Epithelial cell of proximal tubule (primary cell): ENCODE measurements around the gene ZNF28. TPM values are rescaled to one million over a fixed set of nuclear protein-coding genes. Genes with fewer than 3 reads are reported as not detected.
"Not testable (repeated sequence)": the region's sequence is repeated elsewhere in the genome, so short reads cannot be mapped to it uniquely, and the experiment has no call there.

Experiments used
- DNase-seq: peaks from one replicate; pipeline ENCODE4 v3.0.0-alpha.2; 2011; ENCODE audit warnings: low read depth
- H3K4me3 ChIP-seq: 2 replicates; pipeline ENCODE4 v1.5.1; 2011; ENCODE audit warnings: low read depth, mild to moderate bottlenecking, low read length
- CTCF ChIP-seq: conservative IDR thresholded peaks from 2 replicates; pipeline ENCODE4 v1.5.1; 2012; ENCODE audit warnings: low read depth, mild to moderate bottlenecking, low read length
- total RNA-seq: library from RNA; depleted of rRNA; stranded (reverse); fragments of >200 nt; gene quantifications from 2 replicates; pipeline ENCODE4 v1.2.3, GENCODE V29; 2015

ZNF28 gene
- total RNA-seq, 1 donor from 2014 or later: 10.2 TPM

DNA sequence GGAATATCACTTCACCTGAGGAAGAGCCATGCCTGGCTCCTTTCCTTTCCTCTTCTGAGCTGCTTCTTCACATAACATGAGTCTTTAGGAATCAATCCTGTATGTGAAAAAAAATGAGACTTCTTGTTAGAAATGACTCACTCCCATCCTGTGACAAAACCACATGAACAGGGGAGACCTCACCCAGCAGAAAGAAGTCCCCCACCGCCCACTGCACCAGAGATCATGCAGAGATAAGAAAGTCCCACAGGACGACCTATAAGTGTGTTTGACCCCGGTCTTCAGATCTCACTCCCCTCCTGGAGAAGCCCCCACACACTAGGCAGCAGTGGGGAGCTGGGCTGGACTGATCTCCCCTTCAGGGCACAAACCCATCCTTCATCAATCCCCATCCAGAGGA lies 42.6 kb downstream of the ZNF28 start:
- DNase-seq: no peak
- TF ChIP-seq CTCF: no peak

DNA sequence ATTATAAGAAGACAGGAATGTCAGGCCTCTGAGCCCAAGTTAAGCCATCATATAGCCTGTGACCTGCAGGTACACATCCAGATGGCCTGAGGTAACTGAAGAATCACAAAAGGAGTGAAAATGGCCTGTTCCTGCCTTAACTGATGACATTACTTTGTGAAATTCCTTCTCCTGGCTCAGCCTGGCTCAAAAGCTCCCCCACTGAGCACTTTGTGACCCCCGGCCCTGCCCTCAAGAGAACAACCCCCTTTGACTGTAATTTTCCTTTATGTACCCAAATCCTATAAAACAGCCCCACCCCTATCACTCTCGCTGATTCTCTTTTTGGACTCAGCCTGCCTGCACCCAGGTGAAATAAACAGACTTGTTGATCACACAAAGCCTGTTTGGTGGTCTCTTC lies 65.0 kb downstream of the ZNF28 start:
- not testable (repeated sequence) for H3K4me3 ChIP-seq, DNase-seq

More for the DNA sequence above, 42.6 kb downstream of the ZNF28 start:
- H3K4me3 ChIP-seq: no peak overlapping the region

DNA sequence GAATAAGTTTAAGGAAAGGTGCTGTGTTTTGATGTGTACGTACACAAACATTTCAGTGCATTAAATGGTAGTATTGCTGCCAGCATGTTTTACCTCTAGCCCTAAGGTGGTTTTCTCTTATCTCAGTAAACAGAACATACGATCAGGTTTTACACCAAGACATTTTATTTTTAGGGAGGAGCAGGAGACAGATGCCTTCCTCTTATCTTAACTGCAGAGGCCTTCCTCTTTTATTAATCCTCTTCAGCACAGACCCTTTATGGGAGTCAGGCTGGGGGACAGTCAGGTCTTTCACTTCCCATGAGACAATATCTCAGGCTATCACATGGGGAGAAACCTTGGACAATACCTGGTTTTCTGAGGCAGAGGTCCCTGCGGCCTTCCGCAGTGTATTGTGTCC lies 71.7 kb downstream of the ZNF28 start:
- TF ChIP-seq CTCF: no peak
- DNase-seq: no peak
- H3K4me3 ChIP-seq: no peak overlapping the region

GRCh38 chr19:52748336-52748950 lies 73.0 kb downstream of the ZNF28 start:
- no peak overlapping the region for H3K4me3 ChIP-seq
- DNase-seq: no peak
- peak; percentile 46 for TF ChIP-seq CTCF

Other genes starting within 250 kb of the ZNF28 start
- gene ZNF83, start 183.3 kb downstream of the ZNF28 start, total RNA-seq: 21.8 and 46.5 TPM in 2 replicates
- gene ZNF611, start 86.6 kb downstream of the ZNF28 start, total RNA-seq: 11.1 and 15.5 TPM in 2 replicates
- gene ZNF600, start 34.8 kb downstream of the ZNF28 start, total RNA-seq: 5.0 and 5.2 TPM in 2 replicates
- 16.9 and 22.1 TPM in 2 replicates for gene ZNF468, start 36.0 kb upstream of the ZNF28 start, total RNA-seq
- gene ZNF320, start 76.0 kb upstream of the ZNF28 start, total RNA-seq: 4.7 and 18.9 TPM in 2 replicates
- 5.1 and 6.3 TPM in 2 replicates for gene ZNF888, start 101.8 kb upstream of the ZNF28 start, total RNA-seq
- 2.5 and 4.2 TPM in 2 replicates for gene ZNF816, start 141.2 kb upstream of the ZNF28 start, total RNA-seq
- not detected in 2 replicates for gene ERVV-1, start 192.3 kb upstream of the ZNF28 start, total RNA-seq
- not detected in 2 replicates for gene ERVV-2, start 223.1 kb upstream of the ZNF28 start, total RNA-seq